HG02759 (cell line): Measurements from ENCODE around the gene ADRB2.
A peak's percentile ranks its signal among the peaks of the same experiment; 100 is the strongest.

Experiments used
- ATAC-seq: cut with Tn5 transposase; IDR thresholded peaks from one replicate; pipeline ENCODE4 v1.9.1; 2021; ENCODE audit warnings: mild to moderate bottlenecking, moderate library complexity; ENCODE audit not compliant: unreplicated experiment

The ADRB2 gene

DNA sequence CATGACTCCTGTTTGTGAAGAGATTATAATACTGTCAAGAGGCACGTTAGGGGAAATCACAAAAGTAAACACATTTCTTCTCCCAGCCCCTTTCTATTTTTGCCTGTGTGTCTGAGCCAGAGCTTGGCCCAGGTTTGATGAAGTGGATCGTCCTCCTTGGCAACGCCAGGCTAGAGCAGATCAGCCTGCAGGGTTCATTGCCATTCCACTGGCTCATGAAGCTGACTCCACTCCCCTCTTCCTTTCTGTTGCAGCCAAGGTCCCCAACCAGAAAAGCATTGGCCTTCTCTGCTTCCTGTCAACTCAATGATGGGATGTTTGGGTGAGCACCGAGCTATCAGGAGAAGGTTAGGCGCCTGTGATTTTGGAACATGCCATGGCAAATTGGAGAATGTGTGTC, 3.3 kb downstream of the ADRB2 start:
- ATAC-seq = no peak

- no peak for ATAC-seq
These were observed 3.8 kb downstream of the ADRB2 start for GRCh38 chr5:148830211-148830610.

DNA sequence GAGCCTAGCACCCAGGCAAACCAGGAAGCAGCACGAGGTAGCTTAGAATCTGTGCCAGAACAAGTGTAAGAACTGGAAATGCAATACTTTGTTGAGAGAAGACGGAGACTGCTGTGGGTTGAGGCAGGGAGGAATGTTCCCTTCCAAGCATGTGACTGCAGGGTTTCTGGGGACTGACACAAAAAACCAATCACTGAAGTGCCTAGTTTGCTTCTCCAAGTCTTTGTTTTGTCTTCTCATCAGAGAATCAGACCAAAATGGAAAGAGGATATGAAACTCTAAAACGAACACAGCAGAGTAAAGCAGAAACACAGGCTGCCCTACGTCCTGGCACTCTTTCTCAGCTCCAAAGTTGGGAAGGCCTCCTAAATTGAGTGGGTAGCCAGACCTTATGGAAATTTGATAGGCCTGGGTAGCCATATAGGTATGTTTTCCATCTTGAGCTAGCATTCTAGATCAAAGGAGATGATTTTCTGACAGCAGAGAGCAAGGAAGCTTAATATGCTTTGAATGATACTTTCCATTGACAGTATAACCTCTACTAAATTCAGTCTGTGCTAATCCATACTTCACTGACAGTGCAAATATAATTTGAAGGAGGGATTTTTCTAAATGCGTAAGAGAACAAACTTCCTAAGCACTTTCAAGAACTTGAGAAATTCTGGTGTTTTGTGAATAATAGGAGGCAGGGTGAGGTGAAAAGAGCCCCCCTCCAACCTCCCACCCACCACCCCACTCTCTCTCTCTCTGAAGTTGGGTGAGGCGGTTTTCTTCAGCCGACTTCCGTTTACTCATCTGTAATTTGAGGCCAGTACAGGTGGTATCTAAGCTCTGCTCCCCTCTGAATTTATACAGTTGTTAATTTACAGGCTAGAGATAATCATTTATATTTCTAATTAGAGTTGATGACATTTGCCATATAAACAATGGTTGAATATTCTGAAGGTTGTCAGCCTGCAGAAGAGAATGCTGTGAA, 5.5 kb downstream of the ADRB2 start:
- peak; percentile 80 for ATAC-seq

GRCh38 chr5:148833122-148833521, 6.7 kb downstream of the ADRB2 start:
- ATAC-seq = no peak

DNA sequence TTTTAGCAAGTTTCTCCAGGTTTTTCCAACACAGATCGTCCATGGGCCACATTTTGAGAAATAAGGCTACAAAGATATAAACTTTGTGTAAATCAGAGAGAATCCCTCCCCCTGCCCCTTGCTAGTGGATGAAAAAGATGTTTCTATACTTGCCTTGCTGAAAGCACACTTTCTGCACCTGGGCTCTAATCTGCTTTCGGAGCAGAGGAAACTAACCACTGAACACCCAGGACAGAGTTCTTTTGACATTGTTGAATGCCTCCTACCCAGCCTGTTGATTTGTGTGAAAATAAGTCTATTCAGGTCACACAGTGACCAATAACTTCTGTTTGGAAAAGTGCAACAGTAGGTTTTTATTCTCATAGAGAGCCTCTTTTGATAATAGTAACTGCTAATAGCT, 7.5 kb downstream of the ADRB2 start:
- ATAC-seq = no peak

- ATAC-seq = peak; percentile 31
These were observed 8.3 kb downstream of the ADRB2 start for GRCh38 chr5:148834689-148835088.

- ATAC-seq = no peak
These were observed 10.2 kb downstream of the ADRB2 start for GRCh38 chr5:148836272-148837250.

- ATAC-seq = no peak
These were observed 11.0 kb downstream of the ADRB2 start for GRCh38 chr5:148837383-148837782.

- no peak for ATAC-seq
These were observed 11.9 kb downstream of the ADRB2 start for GRCh38 chr5:148838357-148838756.

- ATAC-seq = peak; percentile 63
These were observed 13.5 kb downstream of the ADRB2 start for GRCh38 chr5:148839960-148840359.

DNA sequence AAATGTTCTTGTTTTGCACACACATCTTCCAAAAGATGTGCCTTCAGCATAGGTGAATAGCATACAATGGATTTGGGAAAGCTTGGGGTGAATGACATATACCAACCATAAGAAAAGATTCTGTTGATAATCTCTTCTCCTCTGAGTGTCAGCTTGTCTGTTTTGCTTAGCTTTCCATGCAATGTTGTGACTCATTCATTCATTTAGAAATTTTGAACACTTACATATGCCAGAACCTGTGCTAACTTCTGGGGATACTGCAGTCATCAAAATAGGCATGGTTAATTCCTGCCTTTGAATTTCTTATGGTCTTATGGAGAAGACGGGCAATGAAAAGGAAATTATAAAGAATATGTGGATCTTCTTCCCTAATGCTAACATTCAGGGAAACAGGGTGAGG, 14.1 kb downstream of the ADRB2 start:
- ATAC-seq = no peak

GRCh38 chr5:148841519-148841918, 15.1 kb downstream of the ADRB2 start:
- ATAC-seq = no peak

DNA sequence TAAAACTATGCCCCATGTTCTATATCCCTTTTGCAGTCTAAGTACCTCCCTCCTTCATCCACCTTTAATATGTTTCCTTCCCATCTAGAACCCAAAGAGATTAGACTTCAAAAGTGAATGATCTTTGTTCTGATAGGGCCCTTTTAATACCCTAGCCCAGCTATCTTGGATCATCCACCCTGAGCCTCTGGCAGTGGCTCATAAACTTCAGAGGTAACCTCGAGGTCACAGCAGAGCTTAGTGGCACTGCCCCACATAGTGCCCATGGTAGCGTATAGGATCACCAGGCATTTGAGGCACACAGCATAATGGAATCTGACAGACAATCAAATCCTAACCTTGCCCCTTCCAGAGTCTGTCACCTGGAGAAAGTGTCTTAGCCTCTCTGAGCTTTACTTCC, 15.8 kb downstream of the ADRB2 start:
- ATAC-seq = no peak

- no peak for ATAC-seq
These were observed 17.3 kb downstream of the ADRB2 start for GRCh38 chr5:148843510-148844318.

- ATAC-seq = no peak
These were observed 18.2 kb downstream of the ADRB2 start for GRCh38 chr5:148844433-148845280.

GRCh38 chr5:148846930-148847329, 20.5 kb downstream of the ADRB2 start:
- no peak for ATAC-seq

- no peak for ATAC-seq
These were observed 21.0 kb downstream of the ADRB2 start for GRCh38 chr5:148847456-148847855.

DNA sequence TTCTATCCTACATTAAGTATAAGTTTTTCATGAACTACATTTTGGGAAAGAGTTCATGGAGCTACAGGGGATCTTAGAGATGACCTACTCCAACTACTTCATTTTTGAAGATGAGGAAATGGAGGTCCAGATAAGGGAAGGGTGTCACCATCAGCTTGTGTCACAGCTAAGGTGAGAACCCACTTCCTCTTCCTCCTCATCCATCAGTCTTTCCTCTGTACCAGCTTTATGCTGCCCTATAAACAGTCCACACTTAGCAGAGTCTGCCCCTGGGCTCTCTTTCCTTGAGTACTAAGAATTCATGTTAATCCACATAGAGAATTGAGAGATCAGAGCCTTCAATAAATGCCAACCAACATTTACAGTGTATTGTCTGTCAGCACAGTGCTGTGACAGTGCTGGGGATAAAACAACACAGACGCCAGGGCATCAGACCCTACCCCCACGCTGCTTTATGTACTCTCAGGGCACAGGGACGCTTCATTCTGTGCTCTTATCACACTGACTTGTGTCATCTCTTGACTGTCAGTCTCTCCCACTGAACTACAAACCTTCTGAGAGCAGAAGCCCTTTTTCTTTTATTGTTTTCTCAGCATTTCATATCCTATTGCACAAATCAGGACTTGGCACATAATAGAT, 22.1 kb downstream of the ADRB2 start:
- no peak for ATAC-seq

GRCh38 chr5:148849461-148849860, 23.1 kb downstream of the ADRB2 start:
- ATAC-seq = no peak
